ENCODE data around the gene NHS.

DNA sequence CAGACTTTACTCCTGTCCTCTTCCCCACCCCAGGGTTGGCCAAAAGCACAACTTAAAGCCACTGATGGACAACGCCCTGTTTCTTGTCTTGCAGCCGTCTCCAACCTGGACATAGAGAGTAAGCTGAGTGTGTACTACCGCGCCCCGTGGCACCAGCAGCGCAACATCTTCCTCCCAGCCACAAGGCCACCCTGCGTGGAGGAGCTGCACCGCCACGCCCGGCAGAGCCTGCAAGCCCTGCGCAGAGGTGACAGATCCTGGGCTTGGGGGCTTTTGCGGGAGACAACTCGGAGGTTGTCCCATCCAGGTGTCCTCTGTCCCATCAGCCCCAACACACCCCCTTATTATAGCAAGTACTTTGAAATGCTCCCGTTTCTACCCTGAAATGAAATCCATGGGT, 312.6 kb downstream of the NHS start:
- TF ChIP-seq, protein P1, sequence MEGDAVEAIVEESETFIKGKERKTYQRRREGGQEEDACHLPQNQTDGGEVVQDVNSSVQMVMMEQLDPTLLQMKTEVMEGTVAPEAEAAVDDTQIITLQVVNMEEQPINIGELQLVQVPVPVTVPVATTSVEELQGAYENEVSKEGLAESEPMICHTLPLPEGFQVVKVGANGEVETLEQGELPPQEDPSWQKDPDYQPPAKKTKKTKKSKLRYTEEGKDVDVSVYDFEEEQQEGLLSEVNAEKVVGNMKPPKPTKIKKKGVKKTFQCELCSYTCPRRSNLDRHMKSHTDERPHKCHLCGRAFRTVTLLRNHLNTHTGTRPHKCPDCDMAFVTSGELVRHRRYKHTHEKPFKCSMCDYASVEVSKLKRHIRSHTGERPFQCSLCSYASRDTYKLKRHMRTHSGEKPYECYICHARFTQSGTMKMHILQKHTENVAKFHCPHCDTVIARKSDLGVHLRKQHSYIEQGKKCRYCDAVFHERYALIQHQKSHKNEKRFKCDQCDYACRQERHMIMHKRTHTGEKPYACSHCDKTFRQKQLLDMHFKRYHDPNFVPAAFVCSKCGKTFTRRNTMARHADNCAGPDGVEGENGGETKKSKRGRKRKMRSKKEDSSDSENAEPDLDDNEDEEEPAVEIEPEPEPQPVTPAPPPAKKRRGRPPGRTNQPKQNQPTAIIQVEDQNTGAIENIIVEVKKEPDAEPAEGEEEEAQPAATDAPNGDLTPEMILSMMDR (IDR thresholded peaks at IDR 0.05), result no peak
- TF ChIP-seq ZFX (IDR thresholded peaks at IDR 0.05; ENCODE audit: borderline replicate concordance), result no peak
